Ramos (cell line): ENCODE measurements around the gene GBX1.

Experiments used
- in situ Hi-C: fragments of 300-500 bp; cut with MboI; formaldehyde crosslinking; loops from one replicate; pipeline ENCODE4 v1.14.3; 2022; ENCODE audit warnings: low sequenced_read_pairs; ENCODE audit not compliant: unreplicated experiment

GBX1 gene

DNA sequence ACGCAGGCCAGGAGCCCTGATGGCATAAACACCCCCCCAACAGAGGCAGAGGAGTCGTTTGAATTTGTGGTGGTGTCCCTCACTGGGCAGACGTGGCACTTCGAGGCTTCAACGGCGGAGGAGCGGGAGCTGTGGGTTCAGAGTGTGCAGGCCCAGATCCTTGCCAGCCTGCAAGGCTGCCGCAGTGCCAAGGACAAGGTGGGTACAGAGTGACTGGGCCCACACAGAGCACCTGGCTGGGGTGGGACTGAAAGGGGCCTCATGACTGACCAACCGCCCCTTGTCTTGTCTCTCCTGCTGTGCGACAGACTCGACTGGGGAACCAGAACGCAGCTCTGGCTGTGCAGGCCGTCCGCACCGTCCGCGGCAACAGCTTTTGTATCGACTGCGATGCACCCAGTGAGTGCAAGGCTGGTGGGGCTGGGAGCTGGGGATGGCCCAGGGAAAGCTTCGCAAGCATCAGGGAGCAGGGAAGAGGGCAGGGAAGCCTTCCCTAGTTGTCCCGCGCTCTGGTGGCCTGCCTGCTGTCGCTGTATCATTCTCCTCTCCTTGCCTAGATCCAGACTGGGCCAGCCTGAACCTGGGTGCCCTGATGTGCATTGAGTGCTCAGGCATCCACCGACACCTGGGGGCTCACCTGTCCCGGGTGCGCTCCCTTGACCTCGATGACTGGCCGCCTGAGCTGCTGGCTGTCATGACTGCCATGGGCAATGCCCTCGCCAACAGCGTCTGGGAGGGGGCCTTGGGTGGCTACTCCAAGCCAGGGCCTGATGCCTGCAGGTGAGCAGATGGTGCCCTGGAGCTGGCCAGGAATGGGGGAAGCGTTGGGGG is 25.4 kb downstream of the GBX1 start:
- in situ Hi-C loops: no loop called here

- in situ Hi-C loops: no loop called here
Measured at GRCh38 chr7:151141311-151141854, 26.1 kb downstream of the GBX1 start.

- in situ Hi-C loops: no loop called here
Measured at GRCh38 chr7:151140826-151141225, 26.7 kb downstream of the GBX1 start.

DNA sequence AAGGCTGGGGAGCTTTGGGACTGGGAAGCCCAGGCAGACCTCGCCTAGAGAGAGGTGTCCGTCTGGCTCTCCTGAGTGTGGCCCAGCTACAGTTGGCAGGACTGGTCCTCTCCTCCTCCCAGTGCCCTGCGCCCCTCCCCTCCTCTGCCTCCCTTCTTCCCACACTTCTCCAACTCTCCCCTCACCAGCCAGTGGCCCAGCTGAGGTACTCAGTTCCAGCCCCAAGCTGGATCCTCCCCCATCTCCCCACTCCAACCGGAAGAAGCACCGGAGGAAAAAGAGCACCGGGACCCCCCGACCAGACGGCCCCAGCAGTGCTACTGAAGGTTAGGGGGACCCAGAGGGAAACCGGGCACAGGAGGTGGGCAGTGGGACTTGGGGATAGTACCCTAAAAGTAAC is 27.7 kb downstream of the GBX1 start:
- in situ Hi-C loops: no loop called here

- in situ Hi-C loops: no loop called here
Measured at GRCh38 chr7:151139071-151139790, 28.3 kb downstream of the GBX1 start.

- in situ Hi-C loops: no loop called here
Measured at GRCh38 chr7:151138153-151138851, 29.2 kb downstream of the GBX1 start.

DNA sequence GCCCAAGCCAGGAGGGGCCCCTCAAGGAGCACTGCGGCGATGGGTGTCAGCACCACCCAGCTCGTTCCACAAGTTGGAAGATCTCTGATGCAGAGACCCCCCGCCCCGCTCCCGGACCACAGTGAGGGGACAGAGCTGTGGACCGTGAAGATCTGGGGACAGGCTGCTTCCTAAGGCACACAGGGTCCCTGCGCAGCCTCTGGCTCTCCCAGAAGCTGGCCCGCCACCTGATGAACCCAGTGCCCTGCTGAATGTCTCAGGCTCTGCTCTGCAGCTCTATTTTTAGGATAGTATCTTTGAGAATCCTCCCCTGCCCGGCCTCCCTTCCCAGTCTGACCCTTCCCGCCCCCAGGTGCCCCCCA is 29.7 kb downstream of the GBX1 start:
- in situ Hi-C loops: no loop called here

- in situ Hi-C loops: no loop called here
Measured at GRCh38 chr7:151137076-151137675, 30.3 kb downstream of the GBX1 start.

DNA sequence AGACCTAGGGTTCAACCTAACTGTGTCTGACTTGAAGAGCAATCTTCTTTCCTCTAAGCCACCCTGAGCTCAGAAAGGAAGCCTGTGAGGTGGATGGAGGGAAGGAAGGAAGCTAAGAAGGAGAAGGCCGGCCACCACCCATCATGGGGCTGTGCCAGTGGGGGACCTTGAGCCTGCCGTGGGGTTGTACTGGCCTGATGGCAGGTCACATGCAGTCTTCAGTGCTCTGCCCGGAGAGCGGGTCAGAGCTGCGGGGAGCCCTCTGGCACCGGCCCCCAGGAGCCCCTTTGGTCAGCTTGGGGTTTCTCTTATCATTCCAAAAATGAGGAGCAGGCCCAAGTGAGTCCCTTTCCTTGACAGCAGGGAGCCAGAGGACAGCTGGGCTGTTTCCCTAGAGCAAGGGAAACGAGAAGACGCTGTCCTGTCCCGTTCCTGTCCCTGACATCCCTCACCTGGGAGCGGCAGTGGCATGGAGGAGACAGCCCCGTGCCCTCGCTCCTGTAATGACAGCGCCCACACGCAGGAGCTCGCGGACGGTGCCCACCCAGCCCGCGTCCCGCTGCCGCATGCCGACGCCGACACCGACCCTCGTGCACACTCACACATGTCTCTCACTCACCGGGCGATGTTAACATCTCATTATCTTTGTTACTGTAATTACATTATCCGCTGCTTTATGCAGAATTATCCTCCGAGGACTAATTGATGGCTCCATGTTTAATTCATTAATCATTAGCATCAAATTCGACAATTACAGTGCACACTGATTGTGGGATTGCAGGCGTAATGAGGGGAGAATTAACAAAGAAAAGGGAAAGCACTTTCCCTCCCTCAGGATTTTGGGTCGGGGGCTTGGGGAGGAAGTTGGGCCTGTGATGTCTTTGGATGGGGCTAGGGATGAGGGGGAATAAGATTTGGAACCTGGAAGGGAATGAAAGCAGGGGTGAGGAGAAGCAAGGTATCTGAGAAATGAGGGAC is 31.3 kb downstream of the GBX1 start:
- in situ Hi-C loops: no loop called here

GRCh38 chr7:151135525-151135845 is 32.0 kb downstream of the GBX1 start:
- in situ Hi-C loops: no loop called here

- in situ Hi-C loops: no loop called here
Measured at GRCh38 chr7:151134743-151135524, 32.6 kb downstream of the GBX1 start.

- in situ Hi-C loops: no loop called here
Measured at GRCh38 chr7:151133986-151134742, 33.3 kb downstream of the GBX1 start.

DNA sequence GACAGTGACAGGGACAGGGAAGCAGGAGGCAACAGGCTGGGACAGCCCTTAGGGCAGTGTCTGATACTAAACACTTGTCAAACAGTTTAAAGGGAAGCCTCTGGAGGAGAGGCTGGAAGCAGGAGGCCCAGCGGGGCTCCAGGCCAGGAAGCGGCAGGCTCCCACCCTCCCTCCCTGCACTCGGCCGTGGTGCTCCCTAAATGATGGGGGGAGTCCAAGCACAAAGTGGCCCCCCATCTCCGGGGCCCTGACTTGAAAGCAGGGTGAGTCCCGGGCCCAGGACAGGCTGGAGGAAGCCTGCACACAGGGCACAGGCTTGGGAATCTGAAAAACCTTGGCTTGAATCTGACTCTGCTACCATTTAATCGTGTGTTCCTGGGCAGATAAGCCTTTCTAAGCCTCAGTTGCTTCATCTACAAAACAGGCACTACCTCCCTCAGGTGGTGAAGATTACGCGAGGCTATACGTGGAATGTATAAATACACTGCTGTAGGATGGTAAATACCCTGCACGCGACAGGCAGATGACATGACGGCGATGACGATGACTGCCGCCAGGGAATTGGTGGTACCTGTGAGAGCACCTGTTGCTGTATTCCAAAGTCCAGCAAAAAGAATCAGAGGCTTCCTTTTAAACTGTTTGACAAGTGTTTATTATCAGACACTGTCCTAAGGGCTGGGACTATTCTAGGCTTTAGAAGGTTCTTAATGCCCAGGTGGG is 34.1 kb downstream of the GBX1 start:
- in situ Hi-C loops: no loop called here

DNA sequence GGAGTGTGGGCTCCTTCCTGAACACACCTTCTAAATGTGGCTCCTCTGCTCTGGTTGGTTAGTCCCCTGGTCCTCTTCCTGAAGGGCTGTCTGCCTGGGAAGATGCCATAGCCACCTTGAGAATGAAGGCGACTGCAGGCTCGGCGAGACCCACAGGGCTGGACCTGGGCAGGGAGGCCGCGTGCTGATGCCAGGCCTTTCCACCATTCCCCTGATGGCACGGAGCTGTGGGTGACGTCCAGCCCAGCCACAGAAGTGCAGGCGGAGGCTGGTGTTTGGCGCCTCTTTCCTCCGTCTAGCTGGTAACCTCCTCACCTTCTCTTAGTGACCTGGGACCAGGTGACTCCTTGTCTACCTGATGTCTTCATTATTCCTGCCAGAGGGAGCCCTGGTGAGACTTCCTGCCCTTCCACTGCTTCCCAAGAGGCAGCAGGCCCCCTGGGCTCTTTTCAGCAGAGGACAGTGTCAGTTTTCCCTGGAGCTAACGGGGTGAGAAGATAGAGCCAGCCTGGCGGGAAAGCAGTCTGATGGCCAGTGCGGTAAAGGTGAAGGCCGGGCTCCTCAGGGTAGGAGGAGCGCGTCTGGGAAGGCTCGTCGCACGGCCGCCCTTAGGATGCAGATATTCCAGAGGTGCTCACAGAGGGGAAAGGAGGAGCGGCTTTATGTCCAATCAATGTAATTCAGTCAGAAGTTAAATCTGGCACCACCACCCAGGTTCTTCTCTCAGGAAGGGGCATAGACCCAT is 34.9 kb downstream of the GBX1 start:
- in situ Hi-C loops: no loop called here

- in situ Hi-C loops: no loop called here
Measured at GRCh38 chr7:151131592-151132293, 35.8 kb downstream of the GBX1 start.

GRCh38 chr7:151131224-151131591 is 36.3 kb downstream of the GBX1 start:
- in situ Hi-C loops: no loop called here
